ENCODE data around the gene MYH6. TPM values are rescaled to one million over a fixed set of nuclear protein-coding genes. Genes with fewer than 3 reads are reported as not detected.

Gene MYH6
- total RNA-seq: not detected

GRCh38 chr14:23407516-23408306 is at the start of gene MYH6:
MYH6 (minus strand) TSS chr14:23408273; CDS start chr14:23407223, 1,050 bp downstream.

GRCh38 chr14:23435543-23436326 is 27.7 kb upstream of the MYH6 start, which contains the start of gene MYH7:
MYH7 (minus strand) TSS chr14:23435660; CDS start chr14:23433732, 1,928 bp downstream.

GRCh38 chr14:23376482-23377197 is 31.4 kb downstream of the MYH6 start, which contains the start of gene CMTM5:
CMTM5 (plus strand) TSS chr14:23377046; CDS start chr14:23377252, 206 bp downstream.

GRCh38 chr14:23372509-23372908 is 35.6 kb downstream of the MYH6 start, which contains the start of gene IL25:
IL25 (plus strand) TSS chr14:23372809.

GRCh38 chr14:23365036-23365731 is 42.9 kb downstream of the MYH6 start, which contains the start of gene EFS:
EFS (minus strand) TSS chr14:23365172; CDS start chr14:23365025, 147 bp downstream.

GRCh38 chr14:23352506-23353432 is 55.3 kb downstream of the MYH6 start, which contains the start of gene SLC22A17:
SLC22A17 (minus strand) TSS chr14:23352887.

Small RNA genes lying within 50 kb of the gene (small RNA-seq; reads per million reads assigned to genes)
- gene MIR208A (ENCODE audit: low replicate concordance) (not detected), gene MIR208B (ENCODE audit: low replicate concordance) (0.37 reads per million, percentile 24 among the genes with 10 or more reads in this experiment)

Other genes with a start within 250 kb of the MYH6 start
- 5.0 TPM for gene SLC7A8, start 224.6 kb downstream of the MYH6 start, total RNA-seq
- not detected for gene RNF212B, start 170.3 kb downstream of the MYH6 start, total RNA-seq
- gene HOMEZ, start 122.1 kb downstream of the MYH6 start, total RNA-seq: 4.1 TPM
- 12.8 TPM for gene PPP1R3E, start 105.4 kb downstream of the MYH6 start, total RNA-seq
- gene BCL2L2, start 101.4 kb downstream of the MYH6 start, total RNA-seq: 20.3 TPM
- 94.8 TPM for gene PABPN1, start 86.8 kb downstream of the MYH6 start, total RNA-seq
- 164 TPM for gene SLC22A17, start 55.4 kb downstream of the MYH6 start, total RNA-seq
- gene EFS, start 43.1 kb downstream of the MYH6 start, total RNA-seq: 24.1 TPM
- not detected for gene IL25, start 35.5 kb downstream of the MYH6 start, total RNA-seq
- 1.3 TPM for gene CMTM5, start 31.2 kb downstream of the MYH6 start, total RNA-seq
- 0.31 TPM for gene MYH7, start 27.4 kb upstream of the MYH6 start, total RNA-seq
- 46.3 TPM for gene NGDN, start 61.4 kb upstream of the MYH6 start, total RNA-seq
- 5.0 TPM for gene ZFHX2, start 143.5 kb upstream of the MYH6 start, total RNA-seq
- 16.9 TPM for gene THTPA, start 148.0 kb upstream of the MYH6 start, total RNA-seq
- 41.9 TPM for gene AP1G2, start 159.5 kb upstream of the MYH6 start, total RNA-seq
- 50.1 TPM for gene JPH4, start 170.5 kb upstream of the MYH6 start, total RNA-seq
- not detected for gene DHRS2, start 228.1 kb upstream of the MYH6 start, total RNA-seq